ACHN (cell line): ENCODE data around the gene CCDC85C.
A peak's percentile ranks its signal among the peaks of the same experiment; 100 is the strongest.

Experiments used
- DNase-seq: peaks from one replicate; pipeline ENCODE4 v3.0.0-alpha.2; 2015
- in situ Hi-C: cut with HindIII; loops from 2 replicates; pipeline ENCODE4 v1.10.0; 2017; ENCODE audit warnings: low sequenced_read_pairs, low pct_ligation_motif_present, low pct_unique_long_range_greater_than_20kb

Gene CCDC85C

DNA sequence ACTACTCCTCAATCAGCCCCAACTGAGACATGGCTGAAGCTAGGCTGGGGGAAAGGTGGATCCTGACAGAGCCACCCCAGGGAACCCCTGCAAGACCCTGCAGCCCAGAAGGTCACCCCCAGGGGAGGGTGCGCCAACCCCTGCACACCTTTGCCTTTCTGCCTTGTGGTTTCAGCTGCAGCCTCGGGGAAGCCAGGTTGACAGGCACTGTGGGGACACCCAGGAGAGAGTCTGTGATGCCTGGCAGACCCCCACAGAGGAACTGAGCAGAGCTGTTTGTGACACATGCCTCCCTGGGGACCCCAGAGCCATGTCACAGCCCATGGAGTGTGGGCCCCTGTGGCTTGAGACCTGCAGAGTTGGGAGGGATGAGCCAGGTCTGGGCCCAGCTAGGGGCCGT lies 29.1 kb upstream of the CCDC85C start:
- in situ Hi-C loops, result no loop called here
- no peak for DNase-seq

DNA sequence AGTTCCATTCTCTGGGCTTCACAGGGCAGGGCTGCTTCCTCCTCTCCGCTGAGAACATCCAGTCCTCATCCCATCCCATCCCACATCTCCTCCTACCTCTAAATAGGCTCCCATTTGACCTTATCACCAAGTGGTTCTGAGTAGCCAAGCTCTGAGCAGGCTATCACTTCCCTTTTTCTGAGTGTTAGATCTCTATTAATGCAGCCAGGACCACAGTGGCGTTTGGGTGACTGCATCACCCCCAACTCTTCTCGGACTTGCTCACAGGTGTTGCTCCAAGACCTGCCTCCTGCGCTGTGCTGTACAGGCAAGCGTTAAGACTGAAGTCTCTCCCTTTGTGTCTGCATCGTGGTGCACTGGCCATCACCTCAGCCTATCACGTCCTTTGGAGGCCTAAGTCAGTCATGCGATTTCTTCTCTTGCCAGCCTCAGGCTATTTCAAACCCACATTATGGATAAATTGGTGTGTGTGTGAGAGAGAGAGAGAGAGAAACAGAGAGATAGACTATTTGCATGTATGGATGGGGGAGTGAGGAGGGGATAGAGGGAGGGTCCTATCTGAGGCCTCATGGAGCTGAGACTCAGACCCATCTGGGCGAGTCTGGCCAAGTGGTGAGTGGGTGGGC lies 28.5 kb upstream of the CCDC85C start:
- in situ Hi-C loops, result no loop called here
- no peak for DNase-seq

DNA sequence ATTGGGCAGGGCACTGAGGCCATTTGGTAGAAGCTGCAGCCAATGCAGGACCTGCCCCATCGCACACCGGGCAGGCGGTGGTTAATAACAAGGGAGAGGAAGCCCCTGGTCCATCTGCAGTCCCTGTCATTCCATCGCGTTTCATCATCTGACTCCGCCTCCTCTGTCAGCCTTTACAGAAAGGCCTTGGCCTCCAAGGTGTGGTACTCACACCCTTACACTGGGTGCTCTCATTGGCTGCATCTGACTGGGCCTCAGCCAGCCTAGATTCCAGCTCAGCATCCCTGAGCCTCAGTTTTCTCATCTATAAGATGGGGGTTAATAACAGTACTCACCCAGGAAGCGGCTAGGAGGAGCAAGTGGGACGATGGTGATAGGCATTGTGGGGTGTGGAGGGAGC lies 26.2 kb upstream of the CCDC85C start:
- in situ Hi-C loops, result no loop called here
- DNase-seq, result no peak

DNA sequence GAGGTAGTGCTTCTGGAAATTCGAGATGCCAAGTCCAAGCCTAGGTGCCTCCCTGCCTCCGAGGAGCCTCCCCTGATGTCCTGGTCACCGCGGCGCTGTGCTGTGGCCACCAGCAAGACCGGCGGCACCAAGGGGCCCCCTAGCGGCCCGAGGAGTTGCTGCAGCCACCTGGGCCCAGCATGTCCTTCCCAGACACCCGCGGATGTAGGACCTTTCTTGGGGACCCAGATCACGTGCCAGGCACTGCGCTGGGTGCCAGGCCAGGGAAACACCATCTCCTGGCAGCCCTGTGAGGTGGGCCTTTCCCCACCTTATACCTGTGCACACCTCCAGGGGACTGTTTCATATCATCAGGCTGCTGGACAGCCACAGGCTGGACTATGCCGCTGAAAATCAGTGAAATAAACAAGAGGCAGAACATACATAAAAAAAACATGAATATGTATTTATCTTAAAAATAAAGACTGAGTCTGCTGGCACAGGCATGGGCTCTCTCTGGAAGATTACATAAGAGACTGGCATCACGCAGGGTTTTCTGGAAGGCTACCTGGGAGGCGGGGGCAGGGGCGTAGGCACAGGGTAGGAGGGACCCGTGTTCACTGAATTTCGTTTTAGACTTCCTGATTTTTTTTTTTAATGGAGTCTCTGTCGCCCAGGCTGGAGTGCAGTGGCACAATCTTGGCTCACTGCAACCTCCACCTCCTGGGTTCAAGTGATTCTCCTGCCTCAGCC lies 25.0 kb upstream of the CCDC85C start:
- peak; percentile 61 for DNase-seq
- in situ Hi-C loops, result no loop called here

DNA sequence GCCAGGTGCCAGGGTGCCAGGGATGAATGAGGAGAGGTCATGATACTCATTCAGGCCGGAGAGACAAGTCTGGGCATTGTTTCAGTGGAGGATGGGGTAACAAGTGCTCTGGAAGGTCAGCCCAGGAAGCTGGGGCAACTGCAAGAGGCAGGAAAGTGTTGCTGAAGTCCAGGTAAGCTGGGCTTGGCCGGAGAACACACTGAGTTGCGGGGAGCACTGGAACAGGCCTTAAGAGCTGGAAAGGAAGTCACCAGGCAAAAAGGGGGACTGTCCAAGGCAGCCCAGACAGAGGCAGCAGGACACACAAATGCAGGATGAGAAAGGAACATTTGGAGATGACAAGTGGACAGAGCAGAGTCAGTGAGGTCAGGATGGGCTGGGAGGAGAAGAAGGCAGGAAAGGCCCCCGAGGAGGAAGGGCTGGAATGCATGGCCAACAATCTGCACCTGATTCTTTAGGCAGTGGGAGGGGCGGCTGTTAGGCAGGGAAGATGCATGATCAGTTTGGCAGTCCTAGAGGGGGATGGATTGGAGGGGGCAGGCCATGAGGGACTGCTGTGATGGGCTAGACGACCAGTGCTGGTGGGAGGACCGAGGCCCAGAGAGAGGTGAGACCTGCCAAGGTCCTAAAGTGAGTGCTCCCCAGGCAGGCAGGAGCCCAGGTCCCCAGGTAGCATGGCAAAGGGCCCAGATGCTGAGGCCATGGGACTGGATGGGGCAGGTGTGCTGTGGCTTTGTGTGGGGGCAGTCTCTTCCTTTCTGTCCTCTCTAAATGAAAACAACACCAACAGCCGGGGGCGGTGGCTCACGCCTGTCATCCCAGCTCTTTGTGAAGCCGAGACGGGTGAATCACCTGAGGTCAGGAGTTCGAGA lies 23.7 kb upstream of the CCDC85C start:
- in situ Hi-C loops, result no loop called here
- no peak for DNase-seq

DNA sequence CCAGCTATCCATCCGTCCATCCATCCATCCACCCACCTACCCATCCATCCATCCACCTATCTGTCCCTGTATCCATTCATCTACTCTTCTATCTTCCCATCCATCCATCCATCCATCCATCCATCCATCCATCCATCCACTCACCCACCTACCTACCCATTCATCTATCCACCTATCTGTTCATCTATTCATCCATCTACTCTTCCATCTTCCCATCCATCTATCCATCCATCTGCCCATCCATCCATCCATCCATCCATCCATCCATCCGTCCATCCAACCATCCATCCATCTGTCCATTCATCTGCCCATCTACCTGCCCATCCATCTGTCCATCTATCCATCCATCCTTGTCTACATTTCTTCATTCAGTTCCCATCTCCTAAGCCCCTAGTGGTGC lies 23.1 kb upstream of the CCDC85C start:
- no peak for DNase-seq
- in situ Hi-C loops, result no loop called here

DNA sequence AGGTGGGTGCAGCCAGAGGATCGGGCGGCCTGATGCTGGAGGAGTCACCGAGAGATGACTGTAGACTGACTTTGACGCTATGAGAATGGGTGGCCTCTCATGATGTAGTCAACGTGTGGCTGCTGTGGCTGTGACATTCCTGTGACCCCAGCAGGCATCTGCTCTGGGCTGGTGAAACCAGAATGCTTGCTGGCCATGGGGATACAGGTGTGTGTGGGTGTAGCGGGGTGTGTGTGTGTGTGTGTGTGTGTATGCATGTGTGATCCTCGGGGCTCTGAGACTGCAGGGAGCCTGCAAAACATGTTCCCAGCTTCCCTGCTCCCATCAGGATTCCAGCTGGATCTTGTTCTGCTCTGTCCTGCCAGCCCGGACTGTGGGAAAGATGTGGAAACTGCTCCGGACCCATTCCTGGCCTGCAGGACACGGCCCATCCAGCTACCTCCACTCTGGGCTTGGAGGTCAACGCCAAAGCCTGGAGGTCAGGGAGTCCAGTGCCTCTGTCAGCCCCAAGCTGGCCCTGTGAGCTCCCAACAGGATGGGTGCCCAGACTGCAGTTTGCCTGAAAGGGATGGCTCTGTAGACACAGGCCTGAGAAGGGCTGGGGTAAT lies 22.1 kb upstream of the CCDC85C start:
- in situ Hi-C loops, result no loop called here
- no peak for DNase-seq

DNA sequence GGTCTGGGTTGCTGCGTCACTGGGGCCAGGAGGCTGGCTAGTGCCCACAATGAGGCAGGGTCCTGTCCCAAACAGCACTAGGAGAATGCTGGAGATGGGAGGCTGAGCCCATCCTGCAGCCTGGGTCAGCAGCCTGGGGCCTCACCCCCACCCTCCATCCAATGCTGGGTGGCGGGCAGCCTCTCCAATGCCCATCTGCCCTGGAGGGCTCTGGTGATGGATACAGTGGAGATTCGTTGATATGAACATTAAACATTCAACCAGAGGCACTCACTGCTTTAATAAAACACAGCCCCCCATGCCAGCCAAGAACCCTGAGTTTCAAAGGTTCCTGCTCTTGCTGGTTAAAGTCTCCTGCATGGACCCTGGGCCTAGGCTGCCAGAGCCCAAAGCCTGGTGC lies 21.5 kb upstream of the CCDC85C start:
- no peak for DNase-seq
- in situ Hi-C loops, result no loop called here

DNA sequence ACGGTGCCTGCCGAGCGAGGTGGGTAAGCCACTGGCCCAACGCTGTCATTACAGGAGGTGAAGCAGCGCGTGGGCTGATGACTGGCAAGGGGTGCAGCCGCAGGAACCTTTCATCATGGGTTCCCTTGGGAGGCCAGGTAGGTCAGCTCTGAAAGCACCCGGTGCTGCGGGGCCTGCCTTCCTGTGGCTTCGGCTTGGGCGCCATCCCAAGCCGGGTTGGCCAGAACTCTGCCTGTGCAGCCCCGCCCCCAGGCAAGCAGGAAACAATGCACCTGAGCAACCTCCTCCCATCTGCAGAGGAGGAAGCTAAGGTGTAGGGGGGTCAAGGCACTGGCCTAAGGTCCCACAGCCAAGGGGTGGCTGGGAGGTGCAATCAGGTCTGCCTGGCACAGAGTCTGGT lies 21.0 kb upstream of the CCDC85C start:
- in situ Hi-C loops, result no loop called here

DNA sequence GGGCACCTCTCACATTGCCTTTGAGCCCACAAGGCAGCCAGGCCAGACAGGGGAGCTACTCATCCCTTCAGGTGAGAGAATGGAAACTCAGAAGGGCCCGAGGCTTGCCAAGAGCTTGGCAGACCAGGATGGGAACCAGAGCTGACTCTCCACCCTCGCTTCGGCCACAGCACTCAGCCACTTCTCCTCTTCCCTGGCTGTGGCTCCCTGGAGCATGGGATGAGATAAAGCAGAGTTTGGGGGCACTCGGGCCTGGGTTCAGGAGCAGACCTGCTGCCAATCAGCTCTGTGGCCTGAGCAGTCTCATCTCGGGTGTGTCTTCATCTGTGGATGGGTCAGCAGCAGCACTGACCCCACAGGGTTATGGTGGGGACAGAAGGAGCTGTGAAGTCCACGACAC lies 20.0 kb upstream of the CCDC85C start:
- no peak for DNase-seq
- in situ Hi-C loops, result no loop called here

More for the DNA sequence above, 21.0 kb upstream of the CCDC85C start:
- no peak for DNase-seq

DNA sequence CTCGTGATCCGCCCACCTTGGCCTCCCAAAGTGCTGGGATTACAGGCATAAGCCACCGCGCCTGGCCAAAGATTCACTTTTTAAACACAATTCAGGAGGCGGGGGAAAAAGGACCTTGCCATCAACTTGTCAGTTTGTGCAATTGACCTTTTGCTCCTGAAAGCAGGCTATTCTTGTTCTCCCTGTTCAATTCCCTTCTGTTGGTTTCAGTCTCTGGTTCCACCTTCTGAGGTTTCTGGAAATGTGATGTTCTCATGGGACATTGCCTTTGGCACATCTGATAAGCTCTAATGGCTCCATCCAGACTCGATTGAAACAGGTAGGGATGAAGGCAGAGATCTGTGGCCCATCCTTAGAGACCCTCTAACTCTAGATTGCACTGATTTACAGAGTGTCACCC lies 17.9 kb upstream of the CCDC85C start:
- in situ Hi-C loops, result no loop called here

DNA sequence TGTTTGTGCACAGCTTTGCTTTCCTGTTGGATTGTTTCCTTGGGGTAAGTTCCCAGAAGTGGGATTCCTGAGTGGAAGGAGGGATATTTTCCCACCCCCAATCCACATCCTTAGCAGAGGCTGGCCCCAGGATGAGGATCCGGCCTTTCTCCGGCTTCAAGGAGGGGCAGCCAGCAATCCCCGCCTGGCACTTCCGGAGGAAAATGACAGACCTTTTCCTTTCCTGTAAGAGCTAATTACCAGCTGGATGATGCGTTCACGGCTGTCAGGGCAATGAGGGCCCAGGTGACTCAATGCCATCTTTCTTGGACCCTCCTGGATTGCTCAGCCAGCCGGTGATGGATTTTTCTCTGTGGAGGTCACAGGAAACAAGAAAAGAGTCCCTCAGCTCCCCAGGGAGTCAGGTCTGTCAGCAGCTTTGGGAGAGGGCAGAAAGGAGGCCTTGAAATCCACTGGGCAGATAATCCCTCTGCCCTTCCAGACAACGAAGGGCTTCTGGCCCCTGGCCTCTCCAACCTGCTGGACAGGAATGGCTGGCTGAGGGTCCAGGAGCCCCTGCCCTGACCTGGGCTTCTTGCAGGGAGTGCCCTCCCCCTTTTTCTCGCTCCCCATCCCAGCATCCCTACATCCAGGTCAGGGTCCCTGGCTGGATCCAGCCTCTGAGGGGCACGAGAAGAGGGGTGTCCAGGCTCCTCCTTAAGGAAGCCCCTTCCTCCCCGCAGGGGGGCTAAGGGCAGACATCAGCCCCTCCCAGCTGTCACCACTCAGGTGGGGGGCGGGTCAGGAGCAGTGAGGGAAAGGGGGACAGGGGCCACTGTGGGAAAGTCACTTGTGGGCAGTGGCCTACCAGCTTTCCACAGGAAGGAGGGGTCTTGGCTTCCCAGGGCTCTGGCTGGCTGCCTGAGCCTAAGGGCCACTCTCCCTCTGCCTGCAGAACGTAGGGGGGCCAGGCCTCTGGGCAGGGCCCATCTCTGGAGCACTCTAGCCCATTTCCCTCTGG lies 16.1 kb upstream of the CCDC85C start:
- in situ Hi-C loops, result no loop called here
- DNase-seq, result no peak

More for the DNA sequence above, 17.9 kb upstream of the CCDC85C start:
- no peak for DNase-seq

DNA sequence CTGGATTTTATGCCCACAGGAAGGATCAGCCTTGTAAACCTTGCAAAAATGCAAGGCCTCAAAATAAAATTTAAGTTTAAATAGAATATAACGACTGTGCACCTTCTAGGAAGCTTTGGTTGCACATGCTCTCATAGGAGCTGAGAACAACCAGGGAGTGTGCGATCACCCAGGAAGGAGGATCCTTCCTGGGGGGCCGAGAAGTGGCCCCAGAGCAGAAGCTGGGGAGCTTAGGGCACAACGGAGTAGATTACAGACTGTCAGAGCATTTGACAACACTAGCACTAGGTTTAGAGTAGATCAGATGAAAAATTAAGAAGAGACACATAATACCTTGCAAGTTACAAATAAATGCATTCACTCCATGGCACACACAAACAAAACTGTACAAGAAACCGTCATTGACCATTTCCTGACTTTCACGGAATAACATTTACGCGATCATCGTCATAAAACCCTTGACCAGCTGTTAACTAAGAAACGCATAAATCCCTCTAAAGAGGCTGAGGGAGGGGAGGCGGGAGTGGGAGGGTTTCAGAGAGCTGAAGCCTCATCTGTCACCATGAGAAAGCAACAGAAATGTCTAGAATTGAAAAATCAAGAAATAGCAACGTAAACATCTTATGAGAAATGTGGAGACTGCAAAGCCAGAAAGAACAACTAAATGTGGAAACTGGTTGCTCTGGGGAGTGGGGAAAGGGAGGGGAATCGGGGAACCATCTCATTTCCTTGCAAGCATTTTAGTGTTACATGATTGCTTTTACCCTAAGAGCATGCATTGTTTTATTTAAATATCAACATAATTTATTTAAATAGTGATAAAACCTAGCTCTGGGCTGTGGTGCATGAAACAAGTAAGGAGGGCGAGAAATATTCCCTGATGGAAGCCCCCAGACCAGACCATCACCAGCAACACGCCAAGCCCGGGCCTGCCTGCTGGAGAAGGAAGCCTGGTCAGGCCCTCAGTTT lies 13.1 kb upstream of the CCDC85C start:
- in situ Hi-C loops, result no loop called here
- DNase-seq, result no peak

DNA sequence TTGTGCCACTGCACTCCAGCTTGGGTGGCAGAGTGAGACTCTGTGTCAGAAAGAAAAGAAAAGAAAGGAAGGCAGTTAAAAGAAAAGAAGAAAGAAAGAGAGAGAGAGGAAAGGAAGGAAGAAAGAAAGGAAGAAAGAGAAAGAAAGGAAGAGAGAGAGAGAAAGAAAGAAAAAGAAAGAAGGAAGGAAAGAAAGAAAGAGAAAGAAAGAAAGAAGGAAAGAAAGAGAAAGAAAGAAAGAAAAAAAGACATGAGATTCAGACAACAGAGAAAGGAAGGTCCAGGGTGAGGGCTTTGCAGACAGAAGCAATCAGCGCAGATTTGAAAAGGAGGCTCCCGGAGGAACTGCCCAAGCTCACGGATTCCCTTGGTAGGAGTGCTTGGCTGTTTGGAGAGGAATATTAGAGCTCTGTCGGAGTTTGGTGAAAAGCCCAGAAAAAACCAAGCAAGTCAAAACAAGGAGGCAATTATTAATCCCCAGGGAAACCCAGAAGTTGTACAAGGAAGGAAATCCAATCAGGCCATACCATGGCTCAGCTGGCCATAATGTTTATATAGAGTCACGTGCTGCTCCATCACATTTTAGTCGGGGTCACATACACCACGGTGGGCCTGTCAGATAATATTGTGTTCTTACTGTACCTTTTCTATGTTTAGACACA lies 11.6 kb upstream of the CCDC85C start:
- no peak for DNase-seq
- in situ Hi-C loops, result no loop called here

DNA sequence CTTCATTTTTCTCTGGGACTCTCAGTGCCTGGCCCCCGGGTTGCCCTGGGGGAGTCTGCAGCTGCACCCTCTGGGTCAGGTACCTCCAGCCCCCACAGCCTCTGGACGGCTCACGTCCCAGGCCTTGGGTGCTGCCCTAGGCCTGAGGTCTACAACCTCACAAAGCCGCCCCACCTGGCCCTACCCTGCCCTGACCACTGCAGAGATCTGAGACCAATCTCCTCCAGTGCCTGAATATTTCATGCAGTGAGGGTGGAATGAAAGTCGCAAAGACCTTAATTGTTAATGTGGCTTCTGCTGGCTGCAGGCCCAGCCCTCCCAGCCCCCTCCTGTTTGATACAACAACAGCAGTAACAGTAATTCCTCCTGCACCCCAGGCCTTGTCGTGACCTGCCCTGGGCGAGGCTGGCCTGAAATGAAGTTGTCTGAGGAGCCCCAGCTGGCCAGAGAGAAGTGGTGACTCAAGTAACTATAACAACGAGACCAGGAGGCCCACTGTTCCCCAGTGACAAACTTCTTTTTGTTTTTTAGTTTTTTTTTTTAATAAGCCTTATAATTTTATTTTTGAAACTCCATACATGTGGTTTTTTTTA lies 8.8 kb upstream of the CCDC85C start:
- in situ Hi-C loops, result no loop called here
- no peak for DNase-seq

DNA sequence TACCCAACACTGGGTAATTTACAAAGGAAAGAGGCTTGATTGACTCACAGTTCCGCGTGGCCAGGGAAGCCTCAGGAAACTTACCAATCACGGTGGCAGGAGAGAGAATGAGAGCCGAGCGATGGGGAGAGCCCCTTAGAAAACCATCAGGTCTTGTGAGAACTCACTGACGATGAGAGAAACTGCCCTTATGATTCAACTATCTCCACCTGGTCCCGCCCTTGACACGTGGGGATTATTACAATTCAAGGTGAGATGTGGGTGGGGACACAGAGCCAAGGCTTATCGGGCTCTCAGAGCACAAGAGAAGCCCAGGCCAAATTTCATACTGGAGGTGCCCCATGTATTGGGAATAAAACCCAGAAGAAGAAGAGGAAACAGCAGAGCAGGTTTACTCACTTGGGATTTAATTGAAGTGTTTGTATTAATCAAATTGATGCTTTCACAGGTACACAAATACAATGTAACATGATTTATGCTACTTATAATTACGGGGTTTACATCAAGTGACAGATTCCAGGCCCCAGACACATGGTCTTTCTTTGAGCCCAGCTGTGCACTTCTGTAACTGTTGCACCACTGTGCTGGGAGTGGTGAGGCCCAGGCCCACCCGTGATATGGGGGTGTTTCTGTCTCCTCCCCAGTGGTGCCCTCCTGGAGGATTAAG lies 8.2 kb upstream of the CCDC85C start:
- in situ Hi-C loops, result no loop called here
- no peak for DNase-seq
